Epithelial cell of esophagus (primary cell): Measurements from ENCODE around the gene FBXO48.
A peak's percentile ranks its signal among the peaks of the same experiment; 100 is the strongest.
"Not testable (repeated sequence)": the region's sequence is repeated elsewhere in the genome, so short reads cannot be mapped to it uniquely, and the experiment has no call there.

Source experiments
- DNase-seq: peaks from one replicate; pipeline ENCODE4 v3.0.0; 2010; ENCODE audit warnings: low read depth
- H3K4me3 ChIP-seq: 2 replicates; pipeline ENCODE4 v1.5.1; 2011; ENCODE audit warnings: mild to moderate bottlenecking, low read length, control low read depth
- CTCF ChIP-seq: IDR thresholded peaks from 2 replicates; pipeline ENCODE4 v1.5.1; 2011; ENCODE audit warnings: low read depth, mild to moderate bottlenecking, low read length, control low read depth, inconsistent platforms; ENCODE audit not compliant: insufficient read depth; ENCODE audit errors: missing control alignments

The FBXO48 gene

GRCh38 chr2:68505603-68506159 lies 38.6 kb upstream of the FBXO48 start:
- no peak for DNase-seq
- no peak for TF ChIP-seq CTCF
- H3K4me3 ChIP-seq = no peak overlapping the region

- no peak for DNase-seq
- TF ChIP-seq CTCF = no peak
- H3K4me3 ChIP-seq = no peak overlapping the region
Measured at GRCh38 chr2:68501768-68502167, 34.7 kb upstream of the FBXO48 start.

- no peak overlapping the region for H3K4me3 ChIP-seq
- no peak for DNase-seq
- TF ChIP-seq CTCF = no peak
Measured at GRCh38 chr2:68500649-68501048, 33.6 kb upstream of the FBXO48 start.

GRCh38 chr2:68499133-68499532 lies 32.0 kb upstream of the FBXO48 start:
- H3K4me3 ChIP-seq = no peak overlapping the region
- no peak for TF ChIP-seq CTCF
- no peak for DNase-seq

- TF ChIP-seq CTCF = no peak
- no peak overlapping the region for H3K4me3 ChIP-seq
- no peak for DNase-seq
Measured at GRCh38 chr2:68491582-68491981, 24.5 kb upstream of the FBXO48 start.

- no peak for DNase-seq
- no peak for TF ChIP-seq CTCF
- no peak overlapping the region for H3K4me3 ChIP-seq
Measured at GRCh38 chr2:68489282-68489681, 22.2 kb upstream of the FBXO48 start.

- H3K4me3 ChIP-seq = not testable (repeated sequence)
- DNase-seq = peak; percentile 39
Measured at GRCh38 chr2:68488605-68489004, 21.5 kb upstream of the FBXO48 start.

GRCh38 chr2:68487773-68488355 lies 20.8 kb upstream of the FBXO48 start:
- peak; percentile 25 for TF ChIP-seq CTCF
- H3K4me3 ChIP-seq = no peak overlapping the region
- peak; percentile 42 for DNase-seq
